Activated naive CD4-positive, alpha-beta T cell treated with anti-CD3 and anti-CD28 coated beads, Interleukin-2, amount 50 U/mL, for 24 hours (primary cell): ENCODE results near the gene KLF16.

Experiments
- H3K27ac Mint-ChIP-seq: one replicate; pipeline ENCODE4 v1.8.0; 2021; ENCODE audit warnings: mild to moderate bottlenecking, mixed read lengths
- H3K27me3 Mint-ChIP-seq: one replicate; pipeline ENCODE4 v1.8.0; 2021; ENCODE audit warnings: mixed read lengths
- H3K36me3 Mint-ChIP-seq: one replicate; pipeline ENCODE4 v1.8.0; 2021; ENCODE audit warnings: mixed read lengths
- H3K4me1 Mint-ChIP-seq: one replicate; pipeline ENCODE4 v1.8.0; 2021; ENCODE audit warnings: mixed read lengths
- H3K4me3 Mint-ChIP-seq: one replicate; pipeline ENCODE4 v1.8.0; 2021; ENCODE audit warnings: mild to moderate bottlenecking, mixed read lengths
- H3K9me3 Mint-ChIP-seq: one replicate; pipeline ENCODE4 v1.8.0; 2021; ENCODE audit warnings: mixed read lengths

The KLF16 gene

DNA sequence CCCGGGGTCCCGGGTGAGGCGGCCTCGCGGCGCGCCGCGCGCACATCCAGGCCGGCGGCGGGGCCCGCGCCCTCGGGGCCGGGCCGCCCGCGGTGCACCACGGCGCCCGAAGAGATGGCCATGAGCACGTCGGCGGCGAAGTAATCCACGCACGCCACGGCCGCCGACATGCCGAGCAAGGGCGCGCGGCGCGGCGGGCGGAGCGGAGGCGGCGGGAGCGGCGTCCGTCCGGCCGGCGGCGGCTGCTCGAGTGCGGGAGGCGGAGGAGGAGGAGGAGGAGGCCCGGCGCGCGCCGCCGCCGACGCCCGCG, at the start of gene KLF16:
Gene KLF16 (minus strand): TSS at position 252 of the 310 bp plus-strand sequence. CDS start 82 bp downstream, at position 170.
- H3K36me3 Mint-ChIP-seq: no peaks in the 10 kb centered on the region
- no peaks in the 10 kb centered on the region for H3K27me3 Mint-ChIP-seq
- H3K9me3 Mint-ChIP-seq: no peaks in the 10 kb centered on the region
- peak within 1 kb of the TSS; percentile 97 for H3K4me3 Mint-ChIP-seq
- H3K27ac Mint-ChIP-seq: peak within 1 kb of the TSS; percentile 97
- peaks cover 21% of the 10 kb centered on the region for H3K4me1 Mint-ChIP-seq

DNA sequence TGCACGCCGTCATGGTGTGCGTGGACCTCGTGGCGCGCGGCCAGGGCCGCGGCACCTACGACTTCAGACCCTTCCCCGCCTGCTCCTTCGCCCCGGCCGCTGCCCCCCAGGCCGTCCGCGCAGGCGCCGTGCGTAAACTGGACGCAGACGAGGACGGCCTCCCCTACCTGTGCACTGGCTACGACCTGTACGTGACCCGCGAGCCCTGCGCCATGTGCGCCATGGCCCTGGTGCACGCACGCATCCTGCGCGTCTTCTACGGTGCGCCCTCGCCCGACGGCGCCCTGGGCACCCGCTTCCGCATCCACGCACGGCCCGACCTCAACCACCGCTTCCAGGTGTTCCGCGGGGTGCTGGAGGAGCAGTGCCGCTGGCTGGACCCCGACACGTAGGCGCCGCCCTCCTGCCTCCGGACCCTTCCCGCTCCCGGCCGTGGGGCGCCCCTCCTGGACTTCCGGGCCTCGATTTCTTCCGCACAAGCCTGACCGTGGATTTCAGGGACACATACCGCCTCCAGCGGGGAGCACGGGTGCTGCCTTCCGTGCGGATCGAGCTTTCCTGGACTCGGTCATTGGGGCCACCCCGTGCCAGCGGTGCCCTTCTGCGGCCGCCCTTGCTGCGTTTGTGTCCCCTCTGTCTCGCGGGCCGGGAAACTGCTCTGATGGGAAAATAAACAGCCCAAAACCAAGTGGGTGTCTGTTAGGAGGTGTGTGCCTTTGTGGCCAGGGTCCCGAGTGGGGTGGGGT, 49.6 kb upstream of the KLF16 start:
- peaks cover 20% of the 10 kb centered on the region for H3K4me1 Mint-ChIP-seq
- no peak overlapping the region for H3K4me3 Mint-ChIP-seq
- H3K36me3 Mint-ChIP-seq: no peaks in the 10 kb centered on the region
- no peak overlapping the region for H3K27ac Mint-ChIP-seq
- no peaks in the 10 kb centered on the region for H3K27me3 Mint-ChIP-seq
- H3K9me3 Mint-ChIP-seq: no peaks in the 10 kb centered on the region

DNA sequence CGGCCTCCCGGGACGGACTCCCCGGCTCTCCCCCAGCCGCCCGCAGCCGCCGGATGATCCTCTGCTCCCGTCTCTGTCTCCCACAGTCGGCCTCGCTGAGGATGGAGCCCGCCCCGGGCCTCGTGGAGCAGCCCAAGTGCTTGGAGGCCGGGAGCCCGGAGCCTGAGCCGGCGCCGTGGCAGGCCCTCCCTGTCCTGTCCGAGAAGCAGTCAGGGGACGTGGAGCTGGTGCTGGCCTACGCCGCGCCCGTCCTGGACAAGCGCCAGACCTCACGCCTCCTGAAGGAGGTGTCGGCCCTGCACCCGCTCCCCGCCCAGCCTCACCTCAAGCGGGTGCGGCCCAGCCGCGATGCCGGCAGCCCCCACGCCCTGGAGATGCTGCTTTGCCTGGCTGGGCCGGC, 48.6 kb upstream of the KLF16 start:
- peaks cover 20% of the 10 kb centered on the region for H3K4me1 Mint-ChIP-seq
- no peak overlapping the region for H3K4me3 Mint-ChIP-seq
- no peaks in the 10 kb centered on the region for H3K36me3 Mint-ChIP-seq
- H3K27ac Mint-ChIP-seq: no peak overlapping the region
- no peaks in the 10 kb centered on the region for H3K27me3 Mint-ChIP-seq
- H3K9me3 Mint-ChIP-seq: no peaks in the 10 kb centered on the region

DNA sequence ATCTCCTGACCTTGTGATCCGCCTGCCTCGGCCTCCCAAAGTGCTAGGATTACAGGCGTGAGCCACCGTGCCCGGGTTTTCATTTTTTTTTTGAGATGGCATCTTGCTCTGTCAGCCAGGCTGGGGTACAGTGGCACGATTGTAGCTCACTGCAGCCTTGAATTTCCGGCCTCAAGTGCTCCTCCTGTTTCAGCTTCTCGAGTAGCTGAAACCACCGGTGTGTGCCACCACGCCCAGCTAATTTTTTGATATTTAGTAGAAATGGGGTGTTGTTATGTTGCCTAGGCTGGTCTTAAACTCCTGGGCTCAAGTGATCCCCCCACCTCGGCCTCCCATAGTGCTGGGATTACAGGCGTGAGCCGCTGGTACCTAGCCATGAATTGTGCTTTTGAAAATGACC, 47.7 kb upstream of the KLF16 start:
- no peak overlapping the region for H3K27ac Mint-ChIP-seq
- H3K4me3 Mint-ChIP-seq: no peak overlapping the region
- H3K9me3 Mint-ChIP-seq: no peaks in the 10 kb centered on the region
- H3K27me3 Mint-ChIP-seq: no peaks in the 10 kb centered on the region
- peaks cover 20% of the 10 kb centered on the region for H3K4me1 Mint-ChIP-seq
- H3K36me3 Mint-ChIP-seq: no peaks in the 10 kb centered on the region

DNA sequence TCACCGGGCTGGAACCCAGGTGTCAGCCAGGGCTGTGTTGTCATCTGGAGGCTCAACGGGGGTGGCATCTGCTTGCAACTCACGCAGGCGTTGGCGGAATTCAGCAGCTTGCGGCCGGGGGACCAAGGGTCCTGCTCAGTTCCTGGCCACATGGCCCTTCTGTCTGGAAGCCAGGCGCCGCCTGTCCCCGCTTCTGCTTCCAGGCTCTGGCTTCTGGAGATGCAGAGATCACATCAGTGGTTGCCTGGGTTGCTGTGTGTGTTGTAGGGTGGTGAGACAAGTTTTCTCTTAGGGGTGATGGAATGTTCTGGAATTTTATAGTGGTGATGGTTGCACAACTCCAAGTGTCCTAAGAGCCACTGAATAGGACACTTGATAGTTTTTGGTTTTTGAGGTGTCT, 46.8 kb upstream of the KLF16 start:
- Mint-ChIP-seq H3K9me3 (no peaks in the 10 kb centered on the region), H3K27me3 (no peaks in the 10 kb centered on the region), H3K27ac (peak overlapping the region; percentile 21), H3K36me3 (no peaks in the 10 kb centered on the region), H3K4me1 (peaks cover 25% of the 10 kb centered on the region), H3K4me3 (no peak overlapping the region)

DNA sequence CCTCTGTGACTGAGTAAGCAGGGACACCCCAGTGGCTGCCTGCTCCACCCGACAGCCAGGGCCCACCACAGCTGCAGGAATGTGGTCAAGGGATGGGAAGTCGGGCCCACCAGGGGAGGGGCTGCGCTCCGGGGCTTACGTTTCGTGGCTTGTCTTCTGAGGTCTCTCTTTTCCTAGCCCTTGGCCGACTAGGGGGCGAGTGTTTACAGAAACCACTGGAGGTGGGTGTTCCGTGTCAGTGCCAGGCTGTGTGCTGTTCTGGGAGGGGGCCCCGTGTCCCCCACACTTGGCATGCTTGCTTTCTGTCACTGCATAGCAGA, 46.3 kb upstream of the KLF16 start:
- Mint-ChIP-seq H3K4me1 (peaks cover 25% of the 10 kb centered on the region), H3K4me3 (peak overlapping the region; percentile 7), H3K27ac (no peak overlapping the region), H3K9me3 (no peaks in the 10 kb centered on the region), H3K27me3 (no peaks in the 10 kb centered on the region), H3K36me3 (no peaks in the 10 kb centered on the region)

DNA sequence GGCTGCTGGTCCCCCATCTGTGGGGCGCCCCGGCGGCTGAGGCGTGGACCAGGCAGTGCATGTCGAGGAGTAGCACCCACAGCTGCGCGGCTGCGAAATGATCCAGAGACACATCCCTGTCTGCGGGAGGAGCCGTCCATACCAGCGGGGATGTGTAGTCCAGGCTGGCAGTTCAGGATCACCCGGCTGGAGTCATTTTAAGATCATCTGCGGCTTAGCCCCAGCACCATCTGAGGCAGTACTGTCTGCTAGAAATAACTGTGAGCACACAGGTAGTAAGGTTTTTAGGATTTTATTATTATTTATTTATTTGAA, 44.9 kb upstream of the KLF16 start:
- Mint-ChIP-seq H3K4me1 (peaks cover 37% of the 10 kb centered on the region), H3K27ac (no peak overlapping the region), H3K36me3 (no peaks in the 10 kb centered on the region), H3K27me3 (no peaks in the 10 kb centered on the region), H3K9me3 (no peaks in the 10 kb centered on the region), H3K4me3 (no peak overlapping the region)

DNA sequence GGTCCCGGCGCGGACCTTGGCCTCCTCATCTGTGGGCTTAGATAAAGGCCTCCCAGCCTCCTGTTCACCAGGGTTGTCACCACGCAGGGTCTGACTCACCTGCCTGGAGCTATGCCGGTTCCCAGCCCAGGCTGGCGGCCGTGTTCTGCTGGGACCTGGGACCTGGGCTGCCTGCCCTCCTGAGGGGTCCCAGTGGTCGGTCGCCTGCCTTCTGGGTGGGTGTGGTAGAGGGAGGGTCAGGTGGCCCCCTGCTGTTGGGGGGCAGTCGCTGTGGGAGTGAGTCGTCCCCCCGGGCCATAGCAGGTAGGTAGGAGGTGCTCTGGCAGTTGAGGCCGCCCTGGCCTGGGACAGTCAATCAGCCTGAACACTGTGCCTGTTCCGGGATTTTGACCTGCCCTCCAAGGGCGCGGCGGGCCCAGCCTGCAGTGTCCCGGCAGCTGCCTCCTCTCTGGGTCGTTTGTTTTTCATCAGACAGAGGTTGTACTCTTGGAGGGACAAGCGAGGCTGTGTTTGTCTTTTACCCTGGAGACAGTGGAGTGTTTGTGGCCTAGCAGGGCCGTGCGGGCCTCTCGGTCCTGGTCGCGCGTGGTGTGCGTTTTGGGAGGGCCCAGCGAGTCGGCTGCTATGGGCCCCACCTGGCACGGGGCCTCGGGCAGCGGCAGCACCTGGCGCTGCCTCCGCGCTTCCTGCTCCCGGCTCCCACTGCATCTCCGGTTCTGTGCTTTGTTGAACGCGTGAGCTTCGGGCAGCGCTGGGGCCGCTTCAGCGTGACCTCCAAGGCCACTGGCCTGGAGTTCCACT, 44.4 kb upstream of the KLF16 start:
- H3K4me3 Mint-ChIP-seq: no peak overlapping the region

DNA sequence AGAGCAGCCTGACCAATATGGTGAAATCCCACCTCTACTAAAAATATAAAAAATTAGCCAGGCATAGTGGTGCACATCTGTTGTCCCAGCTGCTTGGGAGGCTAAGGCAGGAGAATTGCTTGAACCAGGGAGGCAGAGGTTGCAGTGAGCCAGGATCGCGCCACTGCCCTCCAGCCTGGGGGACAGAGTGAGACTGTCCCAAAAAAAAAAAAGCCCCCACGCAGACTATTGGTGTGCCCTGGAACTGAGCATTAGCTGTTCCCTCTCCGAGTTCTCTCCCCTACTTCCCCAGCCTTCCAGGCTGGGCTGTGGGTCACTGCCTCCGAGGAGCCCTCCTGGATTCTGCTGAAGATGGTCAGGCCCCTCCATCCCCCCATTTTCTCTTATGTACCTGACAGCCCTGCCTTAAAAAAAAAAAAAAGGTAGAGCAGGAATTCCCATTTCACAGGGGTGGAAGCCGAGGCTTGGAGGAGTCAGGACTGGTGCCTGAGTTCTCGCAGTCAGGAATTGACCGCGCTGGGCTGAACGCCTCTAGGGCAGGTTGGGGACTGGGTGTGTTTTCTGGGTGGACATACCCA, 43.7 kb upstream of the KLF16 start:
- Mint-ChIP-seq H3K9me3 (no peaks in the 10 kb centered on the region), H3K4me3 (peak overlapping the region; percentile 42), H3K4me1 (peaks cover 43% of the 10 kb centered on the region), H3K27ac (no peak overlapping the region), H3K36me3 (no peaks in the 10 kb centered on the region), H3K27me3 (no peaks in the 10 kb centered on the region)

More for the DNA sequence above, 44.4 kb upstream of the KLF16 start:
- Mint-ChIP-seq H3K36me3 (no peaks in the 10 kb centered on the region), H3K4me1 (peaks cover 43% of the 10 kb centered on the region), H3K27me3 (no peaks in the 10 kb centered on the region), H3K27ac (no peak overlapping the region), H3K9me3 (no peaks in the 10 kb centered on the region)

DNA sequence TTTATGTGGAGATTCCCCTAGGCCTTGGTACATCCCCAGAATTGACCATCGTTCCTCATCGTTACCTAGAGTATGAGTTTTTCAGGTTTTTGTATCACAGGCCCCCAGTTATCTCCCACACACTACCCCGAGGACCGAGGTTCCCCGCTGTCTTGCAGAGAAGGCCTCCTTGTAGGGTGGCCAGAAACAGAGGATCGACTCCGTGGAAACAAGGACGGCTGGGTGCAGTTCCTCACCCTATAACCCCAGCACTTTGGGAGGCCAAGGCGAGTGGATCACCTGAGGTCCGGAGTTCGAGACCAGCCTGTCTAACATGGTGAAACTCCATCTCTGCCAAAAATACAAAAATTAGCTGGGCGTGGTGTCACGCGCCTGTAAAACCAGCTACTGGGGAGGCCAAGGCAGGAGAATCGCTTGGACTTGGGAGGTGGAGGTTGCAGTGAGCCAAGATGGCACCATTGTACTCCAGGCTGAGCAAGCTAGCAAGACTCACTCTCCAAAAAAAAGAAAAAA, 42.5 kb upstream of the KLF16 start:
- H3K4me1 Mint-ChIP-seq: peaks cover 43% of the 10 kb centered on the region
- H3K27me3 Mint-ChIP-seq: no peaks in the 10 kb centered on the region

DNA sequence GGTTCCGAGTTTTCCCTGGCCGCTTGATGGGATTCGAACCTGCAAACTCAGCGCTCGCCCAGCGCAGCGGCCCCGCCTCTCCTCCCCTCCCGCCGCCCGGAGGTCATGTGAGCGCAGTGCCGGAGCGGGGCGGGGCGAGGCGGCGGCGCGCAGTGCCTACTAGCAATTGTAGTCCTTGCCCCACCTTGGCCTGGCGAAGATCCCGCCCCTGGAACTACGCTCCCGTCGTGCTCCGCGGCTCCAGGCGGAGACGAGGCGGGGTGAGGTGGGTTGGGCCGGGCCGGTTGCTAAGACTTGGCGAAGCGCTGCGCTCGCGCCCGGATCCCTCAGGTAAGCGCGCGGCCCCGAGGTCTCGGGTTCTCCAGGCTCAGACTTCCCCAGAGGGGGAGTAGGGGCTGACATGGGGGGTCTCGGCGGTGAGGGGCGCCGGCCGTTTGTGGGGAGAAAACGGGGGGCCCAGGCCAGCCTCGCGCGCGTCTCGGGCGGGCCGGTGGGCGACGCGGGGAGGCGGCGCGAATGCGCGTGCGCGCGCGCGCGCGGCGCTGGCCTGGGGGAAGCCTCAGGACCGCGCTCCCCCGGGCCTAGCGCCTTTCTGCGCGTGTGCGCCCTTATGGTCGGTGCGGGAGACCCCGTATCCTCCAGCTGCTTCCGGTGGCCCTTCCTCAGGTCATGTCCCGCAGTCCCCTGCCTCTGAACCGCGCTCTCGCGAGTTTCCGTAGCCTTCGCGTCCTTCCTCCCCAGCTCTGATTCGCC, 41.9 kb upstream of the KLF16 start, which contains the start of the genes ADAT3 and SCAMP4:
Gene ADAT3 (plus strand): TSS at position 290 of the 753 bp plus-strand sequence. CDS start 6,649 bp downstream, outside the sequence.
Gene SCAMP4 (plus strand): TSS at position 290 of the 753 bp plus-strand sequence. CDS start 9,621 bp downstream, outside the sequence.
- peak within 1 kb of the TSS; percentile 83 for H3K27ac Mint-ChIP-seq
- H3K4me1 Mint-ChIP-seq: peaks cover 41% of the 10 kb centered on the region
- no peaks in the 10 kb centered on the region for H3K36me3 Mint-ChIP-seq
- no peaks in the 10 kb centered on the region for H3K27me3 Mint-ChIP-seq
- H3K9me3 Mint-ChIP-seq: no peaks in the 10 kb centered on the region
- H3K4me3 Mint-ChIP-seq: peak within 1 kb of the TSS; percentile 94

More for the DNA sequence above, 42.5 kb upstream of the KLF16 start:
- peak overlapping the region; percentile 83 for H3K27ac Mint-ChIP-seq
- H3K4me3 Mint-ChIP-seq: peak overlapping the region; percentile 94
- no peaks in the 10 kb centered on the region for H3K9me3 Mint-ChIP-seq
- no peaks in the 10 kb centered on the region for H3K36me3 Mint-ChIP-seq

DNA sequence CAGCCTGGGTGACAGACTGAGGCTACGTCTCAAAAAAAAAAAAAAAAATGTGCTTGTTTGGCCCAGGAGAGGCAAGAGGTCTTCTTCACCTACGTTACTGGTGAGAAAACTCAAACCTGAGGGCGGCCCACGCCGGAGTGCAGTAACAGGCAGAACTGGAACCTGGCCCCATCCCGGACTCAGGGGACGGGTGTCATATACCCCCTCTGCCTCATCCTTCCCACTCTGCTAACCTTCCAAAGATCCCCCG, 41.4 kb upstream of the KLF16 start:
- Mint-ChIP-seq H3K4me1 (peaks cover 36% of the 10 kb centered on the region), H3K4me3 (peak overlapping the region; percentile 85), H3K9me3 (no peaks in the 10 kb centered on the region), H3K36me3 (no peaks in the 10 kb centered on the region), H3K27me3 (no peaks in the 10 kb centered on the region), H3K27ac (peak overlapping the region; percentile 56)

DNA sequence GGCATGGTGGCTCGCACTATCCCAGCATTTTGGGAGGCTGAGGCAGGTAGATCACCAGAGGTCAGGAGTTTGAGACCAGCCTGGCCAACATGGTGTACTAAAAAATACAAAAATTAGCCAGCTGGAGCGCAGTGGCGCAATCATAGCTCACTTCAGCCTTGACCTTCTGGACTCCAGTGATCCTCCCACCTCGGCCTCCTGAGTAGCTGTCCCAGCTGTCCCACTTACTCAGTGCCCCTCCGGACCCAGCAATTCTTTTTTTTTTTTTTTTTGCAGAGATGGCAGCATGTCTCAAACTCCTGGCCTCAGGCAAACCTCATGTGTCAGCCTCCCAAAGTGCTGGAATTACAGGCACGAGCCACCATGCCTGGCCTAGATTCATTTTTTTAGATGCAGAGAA, 39.5 kb upstream of the KLF16 start:
- peak overlapping the region; percentile 11 for H3K4me3 Mint-ChIP-seq
- no peaks in the 10 kb centered on the region for H3K9me3 Mint-ChIP-seq
- no peaks in the 10 kb centered on the region for H3K36me3 Mint-ChIP-seq
- H3K27ac Mint-ChIP-seq: no peak overlapping the region
- H3K27me3 Mint-ChIP-seq: no peaks in the 10 kb centered on the region
- H3K4me1 Mint-ChIP-seq: peaks cover 23% of the 10 kb centered on the region

DNA sequence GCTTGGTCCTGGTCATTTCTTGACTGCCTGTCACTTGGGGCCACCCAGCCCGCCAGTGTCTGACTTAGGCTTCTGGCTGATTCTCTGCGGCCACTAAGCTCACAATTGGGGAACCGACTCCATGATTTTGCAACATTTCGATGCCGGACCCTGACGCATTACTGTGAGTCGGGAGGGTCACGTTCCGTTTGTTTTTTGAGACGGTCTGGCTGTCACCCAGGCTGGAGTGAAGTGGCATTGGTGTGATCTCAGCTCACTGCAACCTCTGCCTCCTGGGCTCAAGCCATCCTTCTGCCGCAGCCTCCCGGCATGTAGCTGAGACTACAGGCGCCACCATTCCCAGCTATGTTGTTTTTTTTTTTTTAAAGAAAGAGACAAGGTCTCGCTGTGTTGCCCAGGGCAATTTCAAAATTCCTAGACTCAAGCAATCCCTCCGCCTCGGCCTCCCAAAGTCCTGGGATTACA, 38.6 kb upstream of the KLF16 start:
- Mint-ChIP-seq H3K36me3 (no peaks in the 10 kb centered on the region), H3K4me3 (no peak overlapping the region), H3K27ac (no peak overlapping the region), H3K27me3 (no peaks in the 10 kb centered on the region), H3K9me3 (no peaks in the 10 kb centered on the region), H3K4me1 (peaks cover 32% of the 10 kb centered on the region)

DNA sequence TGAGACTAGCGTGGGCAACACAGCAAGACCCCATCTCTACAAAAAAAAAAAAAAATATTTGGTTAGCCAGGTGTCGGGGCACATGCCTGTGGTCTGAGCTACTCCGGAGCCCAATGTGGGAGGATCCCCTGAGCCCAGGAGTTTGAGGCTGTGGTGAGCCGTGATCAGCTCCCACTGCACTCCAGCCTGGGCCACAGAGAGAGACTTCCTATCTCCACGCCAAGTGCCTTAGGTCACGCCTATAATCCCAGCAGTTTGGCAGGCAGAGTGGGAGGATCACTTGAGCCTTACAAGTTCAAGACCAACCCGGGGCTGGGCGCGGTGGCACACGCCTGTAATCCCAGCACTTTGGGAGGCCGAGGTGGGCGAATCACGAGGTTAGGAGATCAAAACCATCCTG, 33.1 kb upstream of the KLF16 start:
- Mint-ChIP-seq H3K27me3 (no peaks in the 10 kb centered on the region), H3K4me1 (peaks cover 30% of the 10 kb centered on the region), H3K4me3 (peak overlapping the region; percentile 52), H3K9me3 (no peaks in the 10 kb centered on the region), H3K27ac (no peak overlapping the region), H3K36me3 (no peaks in the 10 kb centered on the region)
